IMR-90 (cell line): ENCODE measurements around the gene PPP1R12C. TPM values are rescaled to one million over a fixed set of nuclear protein-coding genes. Genes with fewer than 3 reads are reported as not detected.

ENCODE experiments used
- ATAC-seq: fragments of 200-7000 bp; cut with Tn5 transposase; 2 replicates; pipeline ENCODE4 v1.9.1; 2020; ENCODE audit warnings: low read depth, mild to moderate bottlenecking, moderate library complexity
- BruUV-seq: library from RNA; stranded (reverse); fragments of 400-500 nt; replicated peaks from 2 replicates; lab custom pipeline; 2021; lab: Mats Ljungman, UMichigan
- CTCF ChIA-PET: fragments of 300-600 bp; formaldehyde crosslinking; extraction: SDS; loops from one replicate; lab custom pipeline; 2021; ENCODE audit warnings: antibody characterized with exemption; lab: Yijun Ruan, JAX
- POLR2A ChIA-PET: fragments of 300-600 bp; sonication (Branson Sonifier 250); formaldehyde crosslinking; loops from one replicate; lab custom pipeline; 2022; ENCODE audit warnings: antibody characterized with exemption; ENCODE audit not compliant: unreplicated experiment; lab: Charles Lee
- DNase-seq: peaks from one replicate; pipeline ENCODE4 v3.0.0; 2013
- H2AFZ ChIP-seq: replicated peaks from 2 replicates; pipeline ENCODE3; 2013; ENCODE audit warnings: low read length, mild to moderate bottlenecking; ENCODE audit not compliant: poor library complexity
- H2AK5ac ChIP-seq: 2 replicates; pipeline ENCODE4 v1.6.1; 2013; ENCODE audit warnings: low read depth, low read length, inconsistent platforms
- H2AK9ac ChIP-seq: replicated peaks from 2 replicates; pipeline ENCODE3; 2013; ENCODE audit warnings: mild to moderate bottlenecking, low read depth, low read length, moderate library complexity; ENCODE audit not compliant: poor library complexity
- H2BK120ac ChIP-seq: 2 replicates; pipeline ENCODE4 v1.6.1; 2013; ENCODE audit warnings: low read depth, low read length, inconsistent platforms
- H2BK15ac ChIP-seq: 3 replicates; pipeline ENCODE4 v1.6.1; 2013; ENCODE audit warnings: low read depth, low read length, inconsistent platforms
- H2BK20ac ChIP-seq: 2 replicates; pipeline ENCODE4 v1.6.1; 2013; ENCODE audit warnings: low read depth, mild to moderate bottlenecking, inconsistent platforms, low read length, moderate library complexity
- H2BK5ac ChIP-seq: 2 replicates; pipeline ENCODE4 v1.6.1; 2013; ENCODE audit warnings: mild to moderate bottlenecking, low read depth, low read length, inconsistent platforms; ENCODE audit not compliant: poor library complexity, severe bottlenecking
- H3K14ac ChIP-seq: replicated peaks from 2 replicates; pipeline ENCODE4 v1.6.1; 2013; ENCODE audit warnings: low read depth, low read length, inconsistent platforms
- H3K18ac ChIP-seq: 2 replicates; pipeline ENCODE4 v1.6.1; 2013; ENCODE audit warnings: low read depth, low read length, control low read depth
- H3K23ac ChIP-seq: 2 replicates; pipeline ENCODE4 v1.6.1; 2013; ENCODE audit warnings: low read depth, low read length, inconsistent platforms
- H3K27ac ChIP-seq: 2 replicates; pipeline ENCODE4 v1.5.1; 2013; ENCODE audit warnings: mild to moderate bottlenecking, control low read depth, low read length; ENCODE audit not compliant: insufficient read depth
- H3K27me3 ChIP-seq: 2 replicates; pipeline ENCODE4 v1.6.1; 2013; ENCODE audit warnings: low read length; ENCODE audit not compliant: control insufficient read depth, insufficient read depth
- H3K36me3 ChIP-seq: 2 replicates; pipeline ENCODE4 v1.6.1; 2013; ENCODE audit warnings: low read length, mixed read lengths; ENCODE audit not compliant: control insufficient read depth, insufficient read depth
- H3K4ac ChIP-seq: 2 replicates; pipeline ENCODE4 v1.6.1; 2013; ENCODE audit warnings: low read depth, low read length, inconsistent platforms
- H3K4me1 ChIP-seq: 2 replicates; pipeline ENCODE4 v1.6.1; 2013; ENCODE audit warnings: low read length, mixed read lengths; ENCODE audit not compliant: control insufficient read depth, insufficient read depth
- H3K4me2 ChIP-seq: 2 replicates; pipeline ENCODE4 v1.6.1; 2013; ENCODE audit warnings: low read depth, mild to moderate bottlenecking, control low read depth, low read length, moderate library complexity
- H3K4me3 ChIP-seq: 2 replicates; pipeline ENCODE4 v1.5.1; 2013; ENCODE audit warnings: low read depth, mild to moderate bottlenecking, control low read depth, low read length, moderate library complexity; ENCODE audit not compliant: insufficient read depth
- H3K56ac ChIP-seq: 2 replicates; pipeline ENCODE4 v1.6.1; 2013; ENCODE audit warnings: low read length, inconsistent platforms; ENCODE audit not compliant: insufficient read depth; ENCODE audit errors: extremely low read depth
- H3K79me1 ChIP-seq, 2 experiments: 2 replicates each; pipeline ENCODE4 v1.6.1; 2013; ENCODE audit warnings: low read length in 2 of 2, inconsistent platforms in 1 of 2, low read depth in 1 of 2
- H3K9ac ChIP-seq: 2 replicates; pipeline ENCODE4 v1.6.1; 2013; ENCODE audit warnings: low read depth, low read length, control low read depth
- H3K9me1 ChIP-seq: 2 replicates; pipeline ENCODE4 v1.6.1; 2013; ENCODE audit warnings: low read length, inconsistent platforms; ENCODE audit not compliant: insufficient read depth
- H3K9me3 ChIP-seq: 2 replicates; pipeline ENCODE4 v1.6.1; 2013; ENCODE audit warnings: low read length; ENCODE audit not compliant: control insufficient read depth, insufficient read depth
- H4K20me1 ChIP-seq: 2 replicates; pipeline ENCODE4 v1.6.1; 2013; ENCODE audit warnings: low read length, inconsistent platforms; ENCODE audit not compliant: insufficient read depth
- H4K5ac ChIP-seq: 2 replicates; pipeline ENCODE4 v1.6.1; 2013; ENCODE audit warnings: mild to moderate bottlenecking, low read depth, low read length, control low read depth
- H4K8ac ChIP-seq, 2 experiments: 2 replicates each; pipeline ENCODE4 v1.6.1; 2013; ENCODE audit warnings: low read depth in 2 of 2, low read length in 2 of 2, control low read depth in 1 of 2, inconsistent platforms in 1 of 2
- H4K91ac ChIP-seq: 2 replicates; pipeline ENCODE4 v1.6.1; 2013; ENCODE audit warnings: low read depth, low read length, inconsistent platforms; ENCODE audit not compliant: insufficient read depth
- BHLHE40 ChIP-seq: fragments of 150-350 bp; IDR thresholded peaks from 2 replicates; pipeline ENCODE4 v1.6.1; 2016; ENCODE audit warnings: mild to moderate bottlenecking, low read depth, low read length
- CEBPB ChIP-seq: IDR thresholded peaks from 2 replicates; pipeline ENCODE4 v1.6.1; 2012; ENCODE audit warnings: low read depth, low read length, improper control_type of control experiment
- CHD1 ChIP-seq: IDR thresholded peaks from 2 replicates; pipeline ENCODE4 v1.6.1; 2012; ENCODE audit warnings: low read depth, low read length, improper control_type of control experiment
- FOS ChIP-seq: fragments of 150-350 bp; IDR thresholded peaks from 2 replicates; pipeline ENCODE4 v1.6.1; 2016; ENCODE audit warnings: low read depth, low read length
- MAFK ChIP-seq: IDR thresholded peaks from 2 replicates; pipeline ENCODE4 v1.6.1; 2012; ENCODE audit warnings: low read depth, low read length, improper control_type of control experiment
- MAZ ChIP-seq: IDR thresholded peaks from 2 replicates; pipeline ENCODE4 v1.6.1; 2012; ENCODE audit warnings: low read depth, mild to moderate bottlenecking, low read length, improper control_type of control experiment, moderate library complexity, borderline replicate concordance
- MXI1 ChIP-seq: IDR thresholded peaks from 2 replicates; pipeline ENCODE4 v1.6.1; 2012; ENCODE audit warnings: low read depth, mild to moderate bottlenecking, low read length, moderate library complexity, borderline replicate concordance
- NFE2L2 ChIP-seq: fragments of 150-350 bp; IDR thresholded peaks from 2 replicates; pipeline ENCODE4 v1.6.1; 2016; ENCODE audit warnings: low read depth, mild to moderate bottlenecking, low read length
- POLR2A ChIP-seq: IDR thresholded peaks from 2 replicates; pipeline ENCODE4 v1.6.1; 2012; ENCODE audit warnings: mild to moderate bottlenecking, low read depth, low read length
- RAD21 ChIP-seq: IDR thresholded peaks from 2 replicates; pipeline ENCODE4 v1.6.1; 2012; ENCODE audit warnings: low read length, improper control_type of control experiment
- RCOR1 ChIP-seq: IDR thresholded peaks from 2 replicates; pipeline ENCODE4 v1.6.1; 2012; ENCODE audit warnings: mild to moderate bottlenecking, low read length, improper control_type of control experiment; ENCODE audit not compliant: insufficient replicate concordance
- RFX5 ChIP-seq: IDR thresholded peaks from 2 replicates; pipeline ENCODE4 v1.8.0; 2012; ENCODE audit warnings: low read depth, mild to moderate bottlenecking, low read length, moderate library complexity
- WGBS, 2 experiments: methylation state at CpG; one replicate each; pipeline versions ENCODE4 v1.1.5 to v1.1.7; 2013; ENCODE audit warnings: missing lambda C conversion rate in 2 of 2; ENCODE audit not compliant: insufficient read length in 1 of 2; ENCODE audit errors: extremely low coverage in 2 of 2; 5-methylcytosine and 5-hydroxymethylcytosine counted together
- dilution Hi-C: fragments of 300-500 bp; cut with HindIII; formaldehyde crosslinking; loops from one replicate; pipeline ENCODE4 v1.14.3; 2018; ENCODE audit warnings: low sequenced_read_pairs; ENCODE audit not compliant: unreplicated experiment
- in situ Hi-C: fragments of 300-500 bp; cut with MboI; formaldehyde crosslinking; loops from 3 replicates; pipeline ENCODE4 v1.14.3; 2019; ENCODE audit warnings: low sequenced_read_pairs, inconsistent platforms, mixed read lengths
- intact Hi-C: fragments of 100-400 bp; cut with micrococcal nuclease; formaldehyde crosslinking; loops from 2 replicates; pipeline ENCODE4 v1.10.0; 2022
- polyA plus RNA-seq, 3 experiments: library from polyadenylated mRNA; depleted of rRNA; stranded (reverse); fragments of >200 nt; gene quantifications; 2 replicates each; pipeline ENCODE4 v1.2.3, GENCODE V29; 2012; ENCODE audit warnings: low replicate concordance in 1 of 3
- total RNA-seq: library from RNA; depleted of rRNA; stranded (reverse); fragments of >200 nt; gene quantifications from 2 replicates; pipeline ENCODE4 v1.2.3, GENCODE V29; 2012
- TF ChIP-seq, protein P1 (sequence below): conservative IDR thresholded peaks from 2 replicates; pipeline ENCODE4 v1.5.1; 2012; ENCODE audit warnings: mild to moderate bottlenecking, low read depth, low read length, improper control_type of control experiment
- TF ChIP-seq, protein P2 (sequence below): fragments of 150-350 bp; IDR thresholded peaks from 2 replicates; pipeline ENCODE4 v1.6.1; 2017; ENCODE audit warnings: mild to moderate bottlenecking, antibody characterized with exemption, low read length, low read depth
- TF ChIP-seq, protein P3 (sequence below): fragments of 150-350 bp; IDR thresholded peaks from 2 replicates; pipeline ENCODE4 v1.6.1; 2016; ENCODE audit warnings: low read depth, mild to moderate bottlenecking, low read length, moderate library complexity, borderline replicate concordance

PPP1R12C gene
- total and polyA plus RNA-seq, 2 of the 4 experiments (the other 2 are of a cell fraction), result 21.5 to 81.4 TPM

DNA sequence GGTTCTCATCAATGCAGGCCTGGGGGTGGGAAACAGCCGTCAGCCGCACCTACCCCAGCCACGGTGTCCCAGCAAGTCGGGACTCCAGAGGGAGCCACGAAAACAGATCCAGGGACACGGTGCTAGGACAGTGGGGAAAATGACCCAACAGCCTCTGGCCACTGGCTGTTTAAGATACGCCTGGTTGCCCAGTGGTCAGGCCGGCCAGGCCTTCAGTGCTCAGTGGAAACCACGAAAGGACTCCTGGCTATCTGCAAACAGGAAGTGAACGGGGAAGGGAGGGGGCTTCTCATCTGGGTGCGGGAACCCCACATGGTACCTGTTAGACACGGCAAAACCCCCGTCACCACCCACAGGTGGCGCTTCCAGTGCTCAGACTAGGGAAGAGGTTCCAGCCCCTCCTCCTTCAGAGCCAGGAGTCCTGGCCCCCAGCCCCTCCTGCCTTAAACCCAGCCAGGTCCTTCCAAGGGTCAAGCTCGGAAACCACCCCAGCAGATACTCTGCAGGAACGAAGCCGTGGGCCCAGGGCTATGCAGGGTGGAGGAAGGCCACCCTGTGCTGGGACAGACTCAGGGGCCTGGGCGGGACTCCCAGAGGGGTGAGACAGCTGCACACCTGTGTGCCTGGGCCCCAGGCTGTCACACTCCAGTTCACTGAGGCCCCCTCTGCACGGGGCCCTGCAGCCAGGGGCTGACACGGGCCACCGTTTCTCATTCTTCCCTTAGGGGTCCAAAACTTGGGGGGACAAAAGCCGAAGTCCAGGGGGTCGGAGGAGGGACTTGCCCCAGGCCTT lies 4.5 kb downstream of the PPP1R12C start:
- H3K56ac ChIP-seq, result no peak overlapping the region
- H3K27ac ChIP-seq, result no peak overlapping the region
- H2BK120ac ChIP-seq, result no peak overlapping the region
- H3K79me1 ChIP-seq, result peaks cover 19 to 71% of the 10 kb centered on the region in 2 experiments
- no peaks in the 10 kb centered on the region for H3K27me3 ChIP-seq
- TF ChIP-seq CHD1 (no peak), BHLHE40 (no peak), POLR2A (no peak), NFE2L2 (no peak), MAFK (no peak), CEBPB (no peak), FOS (no peak), RFX5 (no peak), MXI1 (no peak), RCOR1 (no peak), MAZ (no peak), RAD21 (no peak)
- TF ChIP-seq, protein P1, sequence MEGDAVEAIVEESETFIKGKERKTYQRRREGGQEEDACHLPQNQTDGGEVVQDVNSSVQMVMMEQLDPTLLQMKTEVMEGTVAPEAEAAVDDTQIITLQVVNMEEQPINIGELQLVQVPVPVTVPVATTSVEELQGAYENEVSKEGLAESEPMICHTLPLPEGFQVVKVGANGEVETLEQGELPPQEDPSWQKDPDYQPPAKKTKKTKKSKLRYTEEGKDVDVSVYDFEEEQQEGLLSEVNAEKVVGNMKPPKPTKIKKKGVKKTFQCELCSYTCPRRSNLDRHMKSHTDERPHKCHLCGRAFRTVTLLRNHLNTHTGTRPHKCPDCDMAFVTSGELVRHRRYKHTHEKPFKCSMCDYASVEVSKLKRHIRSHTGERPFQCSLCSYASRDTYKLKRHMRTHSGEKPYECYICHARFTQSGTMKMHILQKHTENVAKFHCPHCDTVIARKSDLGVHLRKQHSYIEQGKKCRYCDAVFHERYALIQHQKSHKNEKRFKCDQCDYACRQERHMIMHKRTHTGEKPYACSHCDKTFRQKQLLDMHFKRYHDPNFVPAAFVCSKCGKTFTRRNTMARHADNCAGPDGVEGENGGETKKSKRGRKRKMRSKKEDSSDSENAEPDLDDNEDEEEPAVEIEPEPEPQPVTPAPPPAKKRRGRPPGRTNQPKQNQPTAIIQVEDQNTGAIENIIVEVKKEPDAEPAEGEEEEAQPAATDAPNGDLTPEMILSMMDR, result no peak
- TF ChIP-seq, protein P2, sequence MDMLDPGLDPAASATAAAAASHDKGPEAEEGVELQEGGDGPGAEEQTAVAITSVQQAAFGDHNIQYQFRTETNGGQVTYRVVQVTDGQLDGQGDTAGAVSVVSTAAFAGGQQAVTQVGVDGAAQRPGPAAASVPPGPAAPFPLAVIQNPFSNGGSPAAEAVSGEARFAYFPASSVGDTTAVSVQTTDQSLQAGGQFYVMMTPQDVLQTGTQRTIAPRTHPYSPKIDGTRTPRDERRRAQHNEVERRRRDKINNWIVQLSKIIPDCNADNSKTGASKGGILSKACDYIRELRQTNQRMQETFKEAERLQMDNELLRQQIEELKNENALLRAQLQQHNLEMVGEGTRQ, result no peak
- TF ChIP-seq, protein P3, sequence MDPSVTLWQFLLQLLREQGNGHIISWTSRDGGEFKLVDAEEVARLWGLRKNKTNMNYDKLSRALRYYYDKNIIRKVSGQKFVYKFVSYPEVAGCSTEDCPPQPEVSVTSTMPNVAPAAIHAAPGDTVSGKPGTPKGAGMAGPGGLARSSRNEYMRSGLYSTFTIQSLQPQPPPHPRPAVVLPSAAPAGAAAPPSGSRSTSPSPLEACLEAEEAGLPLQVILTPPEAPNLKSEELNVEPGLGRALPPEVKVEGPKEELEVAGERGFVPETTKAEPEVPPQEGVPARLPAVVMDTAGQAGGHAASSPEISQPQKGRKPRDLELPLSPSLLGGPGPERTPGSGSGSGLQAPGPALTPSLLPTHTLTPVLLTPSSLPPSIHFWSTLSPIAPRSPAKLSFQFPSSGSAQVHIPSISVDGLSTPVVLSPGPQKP, result no peak
- no TSS peak for BruUV-seq
- no peak overlapping the region for H3K4ac ChIP-seq
- H2BK5ac ChIP-seq, result no peak overlapping the region
- H3K23ac ChIP-seq, result no peak overlapping the region
- in situ Hi-C loops (loop anchor here (25.0 kb wide), 1 partner anchor 524 kb away; the partner anchor contains the start of genes CCDC106, ZNF580 and ZNF581), intact Hi-C loops (no loop called here), dilution Hi-C loops (no loop called here)
- H3K4me3 ChIP-seq, result no peak overlapping the region
- peaks cover 13% of the 10 kb centered on the region for H3K4me1 ChIP-seq
- peaks cover 3% of the 10 kb centered on the region for H3K9me1 ChIP-seq
- DNase-seq (no peak), ATAC-seq (no peak)
- peaks cover 22% of the 10 kb centered on the region for H3K36me3 ChIP-seq
- H4K5ac ChIP-seq, result no peak overlapping the region
- no peak overlapping the region for H2AK5ac ChIP-seq
- ChIA-PET CTCF (interaction anchor here (0.6 kb wide), 1 partner anchor 25 kb away, joined by 3 read pairs; no protein-coding TSS in a partner anchor), POLR2A (no interaction called here)
- H4K91ac ChIP-seq, result no peak overlapping the region
- no peak overlapping the region for H2BK20ac ChIP-seq
- no peak overlapping the region for H2BK15ac ChIP-seq
- peak overlapping the region; percentile 73 for H2AK9ac ChIP-seq
- H4K8ac ChIP-seq, result no peak overlapping the region
- H3K14ac ChIP-seq, result no peak overlapping the region
- H3K9me3 ChIP-seq, result no peaks in the 10 kb centered on the region
- H4K20me1 ChIP-seq, result peaks cover 73% of the 10 kb centered on the region
- H3K18ac ChIP-seq, result no peak overlapping the region
- H3K9ac ChIP-seq, result no peak overlapping the region
- no peak overlapping the region for H3K4me2 ChIP-seq
- no peak overlapping the region for H2AFZ ChIP-seq
- 95% methylated on average over 7 of the region's 23 CpGs; no CpG with 5 or more reads in 1 of the 2 experiments for WGBS, 2 experiments
